ENCODE measurements around the gene ONECUT2. TPM values are rescaled to one million over a fixed set of nuclear protein-coding genes. Genes with fewer than 3 reads are reported as not detected.

Gene ONECUT2
- polyA plus RNA-seq, 3 donors = not detected

DNA sequence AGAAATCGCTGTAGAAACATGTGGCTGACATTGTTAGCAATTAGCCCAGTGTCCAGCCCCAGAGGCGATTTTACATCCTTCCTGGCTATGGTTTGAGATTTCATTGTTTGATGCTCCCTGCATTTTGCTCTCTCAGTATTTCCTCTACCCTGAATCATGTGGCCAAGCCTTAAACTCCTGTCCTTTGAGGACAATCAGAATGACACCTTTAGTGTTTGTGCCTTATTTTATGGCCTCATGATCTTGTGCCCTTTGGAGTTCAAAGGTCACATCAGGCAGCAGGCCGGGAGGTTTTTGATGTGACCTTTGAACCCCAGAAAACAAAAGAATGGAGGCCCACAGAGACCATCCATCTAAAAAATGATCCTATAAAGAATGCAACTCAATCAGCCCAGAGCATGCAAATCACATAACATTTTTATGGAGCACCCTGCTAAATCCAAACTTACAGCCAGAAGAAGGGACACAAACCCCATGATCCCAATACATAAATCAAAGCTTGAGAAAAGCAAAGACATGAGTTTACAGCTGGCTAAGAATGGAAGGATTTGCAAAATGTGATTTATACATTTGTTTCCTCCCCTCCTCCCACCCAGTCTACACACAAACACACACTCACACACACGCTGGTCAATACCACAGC lies 98.8 kb downstream of the ONECUT2 start:
- Histone ChIP-seq H3K9me3 (replicated peaks in 1 of 2; ENCODE audit: control insufficient read depth in 1 of 2, insufficient read depth in 1 of 2, low read length in 2 of 2) (no peaks in the 10 kb centered on the region), H4K20me1 (ENCODE audit: insufficient read depth, low read length) (no peaks in the 10 kb centered on the region), H2AFZ (ENCODE audit: insufficient read depth, low read depth, low read length, poor library complexity, severe bottlenecking) (no peak overlapping the region), H3K27me3 (ENCODE audit: control insufficient read depth in 2 of 2, insufficient read depth in 2 of 2, low read length in 2 of 2) (no peaks in the 10 kb centered on the region), H3K4me2 (replicated peaks; ENCODE audit: extremely low read depth, low read length, poor library complexity, severe bottlenecking) (no peak overlapping the region), H3K36me3 (replicated peaks in 1 of 2; ENCODE audit: control insufficient read depth in 1 of 2, insufficient read depth in 2 of 2, low read length in 2 of 2) (no peaks in the 10 kb centered on the region), H3K79me2 (ENCODE audit: insufficient read depth, low read length) (no peaks in the 10 kb centered on the region), H3K4me1 (ENCODE audit: control insufficient read depth in 1 of 2, insufficient read depth in 2 of 2, low read length in 2 of 2) (no peaks in the 10 kb centered on the region), H3K9ac (ENCODE audit: insufficient read depth, low read length, poor library complexity, severe bottlenecking) (no peak overlapping the region), H3K4me3 (replicated peaks in 1 of 3; ENCODE audit: low read depth in 2 of 3, low read length in 3 of 3) (no peak overlapping the region), H3K27ac (ENCODE audit: low read depth in 1 of 2, low read length in 2 of 2) (no peak overlapping the region)
- no peak for TF ChIP-seq CTCF (IDR thresholded peaks at IDR 0.05)
- no peak overlapping the region for H3K4me3 Mint-ChIP-seq
- intact Hi-C loops (cut with micrococcal nuclease) = no loop called here
- H3K36me3 Mint-ChIP-seq = no peaks in the 10 kb centered on the region
- no peaks in the 10 kb centered on the region for H3K4me1 Mint-ChIP-seq
- WGBS (ENCODE audit: insufficient coverage) = 85% methylated on average over 4 of the region's 4 CpGs
- H3K9me3 Mint-ChIP-seq = peaks cover 0 to 5% (median 0%) of the 10 kb centered on the region in 7 donors
- H3K27me3 Mint-ChIP-seq (ENCODE audit: low read depth in 3 of 3) = peaks cover 2 to 5% (median 3%) of the 10 kb centered on the region in 3 donors
- H3K27ac Mint-ChIP-seq = no peak overlapping the region
- no peak for DNase-seq

DNA sequence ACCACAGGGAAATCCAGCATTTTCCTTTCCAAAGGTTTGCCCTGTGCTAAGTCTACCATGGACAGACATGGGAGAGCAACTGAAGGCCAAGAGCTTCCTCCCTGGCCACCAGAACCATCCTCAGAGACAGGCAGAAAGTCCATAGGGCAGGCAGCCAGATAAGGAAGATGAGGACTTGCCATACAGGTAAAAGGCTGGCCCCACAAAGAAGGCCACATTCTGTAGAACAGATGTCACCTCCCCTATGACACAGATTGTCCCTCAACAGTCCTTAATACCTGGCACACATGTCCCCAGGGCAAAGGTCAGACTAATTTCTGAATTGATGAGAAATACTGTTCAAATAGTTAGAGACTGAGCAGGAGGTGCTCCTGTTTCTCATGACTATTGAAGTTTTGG lies 99.3 kb downstream of the ONECUT2 start:
- Mint-ChIP-seq H3K4me3 (no peak overlapping the region), H3K36me3 (no peaks in the 10 kb centered on the region), H3K9me3 (peaks cover 0 to 5% (median 0%) of the 10 kb centered on the region in 7 donors), H3K27me3 (ENCODE audit: low read depth in 3 of 3) (peaks cover 1 to 2% (median 2%) of the 10 kb centered on the region in 3 donors), H3K27ac (no peak overlapping the region), H3K4me1 (no peaks in the 10 kb centered on the region)
- H2AFZ ChIP-seq (ENCODE audit: insufficient read depth, low read depth, low read length, poor library complexity, severe bottlenecking) = no peak overlapping the region
- DNase-seq = no peak
- no peak overlapping the region for H3K4me3 ChIP-seq (replicated peaks in 1 of 3; ENCODE audit: low read depth in 2 of 3, low read length in 3 of 3)
- H3K27ac ChIP-seq (ENCODE audit: low read depth in 1 of 2, low read length in 2 of 2) = no peak overlapping the region
- H4K20me1 ChIP-seq (ENCODE audit: insufficient read depth, low read length) = no peaks in the 10 kb centered on the region
- no peaks in the 10 kb centered on the region for H3K4me1 ChIP-seq (ENCODE audit: control insufficient read depth in 1 of 2, insufficient read depth in 2 of 2, low read length in 2 of 2)
- no peaks in the 10 kb centered on the region for H3K36me3 ChIP-seq (replicated peaks in 1 of 2; ENCODE audit: control insufficient read depth in 1 of 2, insufficient read depth in 2 of 2, low read length in 2 of 2)
- TF ChIP-seq CTCF (IDR thresholded peaks at IDR 0.05) = no peak
- no peaks in the 10 kb centered on the region for H3K79me2 ChIP-seq (ENCODE audit: insufficient read depth, low read length)
- H3K27me3 ChIP-seq (ENCODE audit: control insufficient read depth in 2 of 2, insufficient read depth in 2 of 2, low read length in 2 of 2) = no peaks in the 10 kb centered on the region
- intact Hi-C loops (cut with micrococcal nuclease) = no loop called here
- no peak overlapping the region for H3K4me2 ChIP-seq (replicated peaks; ENCODE audit: extremely low read depth, low read length, poor library complexity, severe bottlenecking)
- H3K9me3 ChIP-seq (replicated peaks in 1 of 2; ENCODE audit: control insufficient read depth in 1 of 2, insufficient read depth in 1 of 2, low read length in 2 of 2) = no peaks in the 10 kb centered on the region
- no peak overlapping the region for H3K9ac ChIP-seq (ENCODE audit: insufficient read depth, low read length, poor library complexity, severe bottlenecking)
